Smooth muscle cell (in vitro differentiated cells): Measurements from ENCODE around the gene TMED6. TPM values are rescaled to one million over a fixed set of nuclear protein-coding genes. Genes with fewer than 3 reads are reported as not detected.

Source experiments
- DNase-seq: peaks from one replicate; lab custom pipeline; 2025; ENCODE audit not compliant: unreplicated experiment; lab: John Stamatoyannopoulos, UW
- H2AFZ ChIP-seq: fragments of 200-600 bp; sonication (generic); 2 replicates; pipeline ENCODE4 v1.6.0; 2016; ENCODE audit warnings: antibody characterized with exemption, low read depth, mild to moderate bottlenecking
- H3F3A ChIP-seq: fragments of 200-600 bp; sonication (generic); 2 replicates; pipeline ENCODE4 v1.6.0; 2017; ENCODE audit warnings: antibody characterized with exemption, low read depth
- H3K27ac ChIP-seq: fragments of 200-600 bp; sonication (generic); 2 replicates; pipeline ENCODE4 v1.5.1; 2016; ENCODE audit warnings: low read depth, mild to moderate bottlenecking
- H3K27me3 ChIP-seq: fragments of 200-600 bp; sonication (generic); 2 replicates; pipeline ENCODE4 v1.6.1; 2016; ENCODE audit warnings: low read depth, mild to moderate bottlenecking
- H3K36me3 ChIP-seq: fragments of 200-600 bp; sonication (generic); 2 replicates; pipeline ENCODE4 v1.5.1; 2016; ENCODE audit warnings: low read depth
- H3K4me1 ChIP-seq: fragments of 200-600 bp; sonication (generic); 2 replicates; pipeline ENCODE4 v1.5.1; 2016; ENCODE audit warnings: low read depth
- H3K4me2 ChIP-seq: fragments of 200-600 bp; sonication (generic); 2 replicates; pipeline ENCODE4 v1.6.0; 2016; ENCODE audit warnings: mild to moderate bottlenecking
- H3K4me3 ChIP-seq: fragments of 200-600 bp; sonication (generic); 2 replicates; pipeline ENCODE4 v1.5.1; 2016; ENCODE audit warnings: mild to moderate bottlenecking
- H3K79me2 ChIP-seq: fragments of 200-600 bp; sonication (generic); 2 replicates; pipeline ENCODE4 v1.6.0; 2016; ENCODE audit warnings: low read depth, mild to moderate bottlenecking
- H3K9ac ChIP-seq: fragments of 200-600 bp; sonication (generic); 2 replicates; pipeline ENCODE4 v1.6.0; 2016; ENCODE audit warnings: low read depth
- H3K9me3 ChIP-seq: fragments of 200-600 bp; sonication (generic); replicated peaks from 2 replicates; pipeline ENCODE4 v1.5.1; 2016; ENCODE audit warnings: low read depth
- H4K20me1 ChIP-seq: fragments of 200-600 bp; sonication (generic); 2 replicates; pipeline ENCODE4 v1.6.0; 2016; ENCODE audit warnings: low read depth
- CTCF ChIP-seq: fragments of 200-600 bp; sonication (generic); IDR thresholded peaks from 2 replicates; pipeline ENCODE4 v1.5.1; 2017; ENCODE audit warnings: borderline replicate concordance, mild to moderate bottlenecking, antibody characterized with exemption; ENCODE audit not compliant: insufficient read depth, poor library complexity, severe bottlenecking
- WGBS: methylation state at CpG from one replicate; pipeline ENCODE4 v1.1.7; 2016; ENCODE audit warnings: low lambda C conversion rate; 5-methylcytosine and 5-hydroxymethylcytosine counted together
- polyA plus RNA-seq: library from polyadenylated mRNA; unstranded; fragments of >200 nt; fragmentation: Nextera tagmentation; extraction: Ambion mirVana; gene quantifications from 2 replicates; pipeline ENCODE4 v1.2.1, GENCODE V29; 2016
- total RNA-seq: library from RNA; depleted of rRNA; stranded (reverse); fragments of >200 nt; gene quantifications from 2 replicates; pipeline ENCODE4 v1.2.3, GENCODE V29; 2014

TMED6 gene
- total and polyA plus RNA-seq, 2 experiments from 2014 or later, result 0.23 to 0.27 TPM

GRCh38 chr16:69321080-69321479, 30.5 kb downstream of the TMED6 start:
- Histone ChIP-seq H3K27ac (no peak overlapping the region), H3K4me3 (no peak overlapping the region), H3K27me3 (no peaks in the 10 kb centered on the region), H3K36me3 (no peaks in the 10 kb centered on the region), H2AFZ (no peak overlapping the region), H3K79me2 (peaks cover 15% of the 10 kb centered on the region), H3K4me2 (no peak overlapping the region), H3K4me1 (no peaks in the 10 kb centered on the region), H3F3A (no peaks in the 10 kb centered on the region), H3K9me3 (no peaks in the 10 kb centered on the region), H4K20me1 (peaks cover 39% of the 10 kb centered on the region), H3K9ac (no peak overlapping the region)
- no peak for DNase-seq
- no peak for TF ChIP-seq CTCF
- 97% methylated on average over 22 of the region's 22 CpGs for WGBS

DNA sequence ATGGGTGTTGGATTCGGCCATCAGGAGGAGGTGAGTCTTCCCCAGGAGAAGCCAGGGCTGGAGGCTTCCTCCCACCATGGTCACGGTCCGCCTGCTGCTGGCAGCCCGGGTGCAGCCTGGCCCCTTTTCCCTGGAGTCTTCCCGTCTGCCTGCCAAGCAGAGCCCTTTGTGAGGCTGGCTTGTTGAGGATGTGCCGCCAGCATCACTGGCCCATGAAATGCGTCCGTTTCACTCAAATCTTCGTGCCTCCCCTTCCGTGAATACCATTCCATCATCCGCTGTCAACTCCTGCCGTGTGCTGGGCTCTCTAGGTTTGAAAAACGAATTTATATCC, 30.9 kb downstream of the TMED6 start:
- no peak for TF ChIP-seq CTCF
- H2AFZ ChIP-seq, result no peak overlapping the region
- no peaks in the 10 kb centered on the region for H3K4me1 ChIP-seq
- no peaks in the 10 kb centered on the region for H3K9me3 ChIP-seq
- H3K4me3 ChIP-seq, result no peak overlapping the region
- peaks cover 11% of the 10 kb centered on the region for H3K79me2 ChIP-seq
- H3K36me3 ChIP-seq, result no peaks in the 10 kb centered on the region
- no peak overlapping the region for H3K4me2 ChIP-seq
- DNase-seq, result no peak
- no peak overlapping the region for H3K9ac ChIP-seq
- H3F3A ChIP-seq, result no peaks in the 10 kb centered on the region
- no peak overlapping the region for H3K27ac ChIP-seq
- H4K20me1 ChIP-seq, result peaks cover 39% of the 10 kb centered on the region
- H3K27me3 ChIP-seq, result no peaks in the 10 kb centered on the region
- WGBS, result 95% methylated on average over 13 of the region's 13 CpGs

DNA sequence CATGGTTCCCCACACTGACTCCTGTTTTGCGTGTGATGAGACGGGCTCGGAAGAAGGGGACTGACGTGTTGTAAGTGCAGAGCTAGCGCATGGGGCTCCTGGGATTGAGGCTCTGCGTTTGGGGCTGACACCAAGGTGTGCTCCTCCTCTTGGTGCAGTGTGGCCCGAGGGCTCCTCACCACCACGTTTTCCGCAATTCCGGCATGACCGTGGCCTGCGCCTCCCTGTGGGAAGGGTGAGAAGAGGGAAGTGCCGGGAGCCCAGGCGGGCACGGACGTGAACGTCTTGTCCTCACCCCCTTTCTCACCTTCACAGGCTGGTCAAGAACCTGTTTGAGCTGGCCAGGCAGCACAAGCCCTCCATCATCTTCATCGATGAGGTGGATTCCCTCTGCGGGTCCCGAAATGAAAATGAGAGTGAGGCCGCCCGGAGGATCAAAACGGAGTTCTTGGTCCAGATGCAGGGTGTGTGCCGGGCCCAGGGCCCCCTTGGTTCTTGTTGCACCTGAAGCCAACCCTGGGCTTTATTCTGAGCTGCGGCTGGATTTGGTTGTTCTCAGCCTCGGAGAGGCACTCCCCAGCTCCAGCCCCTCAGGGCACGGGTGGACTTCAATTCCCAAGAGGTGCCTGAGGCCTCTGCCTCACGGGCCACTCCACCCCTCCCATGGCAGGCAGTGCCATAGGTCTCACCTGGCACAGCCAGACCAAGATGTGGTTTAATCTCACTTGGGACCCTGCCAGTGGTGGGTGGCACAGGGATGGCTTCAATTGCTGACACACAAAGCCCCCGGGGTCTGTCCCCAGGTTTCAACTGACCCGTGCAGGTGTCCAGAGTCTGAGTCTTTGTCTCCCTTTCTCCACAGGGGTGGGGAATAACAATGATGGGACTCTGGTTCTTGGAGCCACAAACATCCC, 31.5 kb downstream of the TMED6 start:
- no peaks in the 10 kb centered on the region for H3K4me1 ChIP-seq
- no peak overlapping the region for H3K27ac ChIP-seq
- H3K9ac ChIP-seq, result no peak overlapping the region
- TF ChIP-seq CTCF, result no peak
- no peaks in the 10 kb centered on the region for H3K36me3 ChIP-seq
- no peak overlapping the region for H2AFZ ChIP-seq
- H3K79me2 ChIP-seq, result peaks cover 17% of the 10 kb centered on the region
- no peak overlapping the region for H3K4me2 ChIP-seq
- no peak for DNase-seq
- 97% methylated on average over 30 of the region's 30 CpGs for WGBS
- no peaks in the 10 kb centered on the region for H3K27me3 ChIP-seq
- H3K4me3 ChIP-seq, result no peak overlapping the region
- H3K9me3 ChIP-seq, result no peaks in the 10 kb centered on the region
- H3F3A ChIP-seq, result no peaks in the 10 kb centered on the region
- H4K20me1 ChIP-seq, result peaks cover 41% of the 10 kb centered on the region

GRCh38 chr16:69319381-69319780, 32.2 kb downstream of the TMED6 start:
- H3K9ac ChIP-seq, result no peak overlapping the region
- 98% methylated on average over 9 of the region's 9 CpGs for WGBS
- no peak for DNase-seq
- H3K36me3 ChIP-seq, result no peaks in the 10 kb centered on the region
- peaks cover 18% of the 10 kb centered on the region for H3K79me2 ChIP-seq
- no peak for TF ChIP-seq CTCF
- H3K27me3 ChIP-seq, result no peaks in the 10 kb centered on the region
- H3K4me1 ChIP-seq, result no peaks in the 10 kb centered on the region
- H3K27ac ChIP-seq, result no peak overlapping the region
- peaks cover 39% of the 10 kb centered on the region for H4K20me1 ChIP-seq
- no peak overlapping the region for H2AFZ ChIP-seq
- no peaks in the 10 kb centered on the region for H3F3A ChIP-seq
- no peak overlapping the region for H3K4me2 ChIP-seq
- no peaks in the 10 kb centered on the region for H3K9me3 ChIP-seq
- H3K4me3 ChIP-seq, result no peak overlapping the region
